OCI-LY1 (cell line): Measurements from ENCODE around the gene CD300LG.

Experiments
- EZH2 ChIP-seq: fragments of 200-600 bp; sonication (generic), shearing (Covaris generic); IDR thresholded peaks from 2 replicates; pipeline ENCODE4 v1.8.0; 2017; ENCODE audit warnings: borderline replicate concordance, mixed run types, mild to moderate bottlenecking, antibody characterized with exemption, low read length, moderate library complexity, mixed read lengths
- TF ChIP-seq, protein P1 (sequence below): fragments of 200-600 bp; sonication (generic), shearing (Covaris generic); IDR thresholded peaks from 2 replicates; pipeline ENCODE4 v1.5.1; 2017; ENCODE audit warnings: mild to moderate bottlenecking, antibody characterized with exemption, low read length, moderate library complexity, mixed read lengths

DNA sequence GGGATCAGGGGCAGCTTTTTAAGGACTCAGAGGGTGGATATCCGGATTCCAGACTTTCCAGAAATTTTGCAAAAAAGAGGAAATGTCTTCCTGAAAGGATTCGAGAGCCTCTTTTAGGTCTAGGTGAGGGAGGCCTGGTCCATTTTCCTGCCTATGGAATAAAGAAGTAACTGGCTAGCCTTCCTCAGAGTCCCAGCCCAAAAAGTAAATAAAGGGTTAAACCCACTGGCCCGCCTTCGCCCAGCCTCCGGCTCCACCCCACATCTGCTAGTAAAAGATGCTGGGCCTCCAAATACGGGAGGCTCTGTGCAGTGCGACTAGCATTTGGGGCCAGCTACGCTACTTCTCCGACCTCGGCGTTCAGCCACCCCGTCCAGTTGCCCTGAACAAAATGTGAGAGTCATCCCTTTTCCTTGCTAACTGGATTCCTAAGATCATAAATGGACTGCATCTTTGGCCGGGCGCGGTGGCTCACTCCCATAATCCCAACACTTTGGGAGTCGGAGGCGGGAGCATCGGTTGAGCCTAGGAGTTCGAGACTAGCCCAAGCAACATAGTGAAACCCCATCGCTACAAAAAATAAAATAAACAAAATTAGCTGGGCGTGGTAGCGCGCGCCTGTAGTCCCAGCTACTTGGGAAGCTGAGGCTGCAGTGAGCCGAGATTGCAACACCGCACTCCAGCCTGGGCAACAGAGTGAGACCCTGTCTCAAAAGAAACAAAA lies 61.2 kb downstream of the CD300LG start:
- TF ChIP-seq, protein P1, sequence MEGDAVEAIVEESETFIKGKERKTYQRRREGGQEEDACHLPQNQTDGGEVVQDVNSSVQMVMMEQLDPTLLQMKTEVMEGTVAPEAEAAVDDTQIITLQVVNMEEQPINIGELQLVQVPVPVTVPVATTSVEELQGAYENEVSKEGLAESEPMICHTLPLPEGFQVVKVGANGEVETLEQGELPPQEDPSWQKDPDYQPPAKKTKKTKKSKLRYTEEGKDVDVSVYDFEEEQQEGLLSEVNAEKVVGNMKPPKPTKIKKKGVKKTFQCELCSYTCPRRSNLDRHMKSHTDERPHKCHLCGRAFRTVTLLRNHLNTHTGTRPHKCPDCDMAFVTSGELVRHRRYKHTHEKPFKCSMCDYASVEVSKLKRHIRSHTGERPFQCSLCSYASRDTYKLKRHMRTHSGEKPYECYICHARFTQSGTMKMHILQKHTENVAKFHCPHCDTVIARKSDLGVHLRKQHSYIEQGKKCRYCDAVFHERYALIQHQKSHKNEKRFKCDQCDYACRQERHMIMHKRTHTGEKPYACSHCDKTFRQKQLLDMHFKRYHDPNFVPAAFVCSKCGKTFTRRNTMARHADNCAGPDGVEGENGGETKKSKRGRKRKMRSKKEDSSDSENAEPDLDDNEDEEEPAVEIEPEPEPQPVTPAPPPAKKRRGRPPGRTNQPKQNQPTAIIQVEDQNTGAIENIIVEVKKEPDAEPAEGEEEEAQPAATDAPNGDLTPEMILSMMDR, result no peak
- TF ChIP-seq EZH2, result no peak
